Measurements from ENCODE around the gene RXRG.

The RXRG gene

DNA sequence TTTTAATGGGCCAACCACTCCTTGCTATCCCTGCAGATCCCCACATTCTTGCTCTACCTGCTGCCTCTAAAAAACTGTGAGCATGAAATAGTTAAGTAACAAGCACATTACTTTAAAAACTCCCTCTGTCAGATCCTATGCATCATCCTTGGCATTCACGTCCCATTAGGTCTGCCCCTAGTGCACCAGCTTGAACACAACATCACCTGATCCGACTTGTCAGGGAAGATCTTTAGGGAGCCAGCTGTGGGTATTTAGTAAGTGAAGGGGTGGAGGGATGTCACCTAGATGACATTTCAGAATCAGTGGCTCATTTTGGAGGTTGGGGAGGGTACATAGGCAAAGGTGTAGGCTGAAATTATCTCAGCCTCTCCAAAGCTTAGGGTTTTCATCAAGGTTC lies 33.5 kb downstream of the RXRG start:
- no peak overlapping the region for H2BK15ac ChIP-seq (ENCODE audit: low read length)

DNA sequence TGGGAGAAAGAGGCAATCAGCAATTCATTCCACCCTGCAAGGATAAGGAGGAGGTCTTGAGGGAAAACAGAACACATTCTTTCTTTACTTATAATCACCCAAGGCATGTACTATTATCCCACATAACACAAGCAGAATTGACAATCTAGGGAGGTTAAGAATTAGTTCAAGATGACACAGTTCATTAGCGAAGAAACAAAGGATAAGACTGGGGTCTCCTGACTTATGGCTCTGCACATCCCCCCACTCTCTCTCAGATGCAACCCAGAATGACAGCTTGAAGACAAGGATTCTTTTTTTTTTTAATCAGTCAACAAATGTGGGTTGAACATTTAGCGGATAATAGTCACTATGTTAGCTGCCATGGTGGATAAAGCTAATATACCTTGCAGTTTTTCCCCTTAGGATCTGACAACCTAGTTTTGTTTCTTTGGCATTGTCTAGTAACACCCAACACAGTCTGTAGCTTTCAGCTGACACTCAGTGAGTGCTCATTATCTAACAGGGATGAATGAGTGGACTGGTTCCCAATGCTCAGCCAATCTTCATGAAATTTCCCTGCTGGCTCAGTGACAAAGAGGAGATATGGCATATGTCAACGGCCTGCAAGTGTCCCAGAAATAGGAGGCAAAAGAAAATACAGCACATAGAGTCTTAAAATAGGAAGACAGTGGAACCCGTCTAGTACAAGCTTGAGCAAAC lies 35.1 kb downstream of the RXRG start:
- no peak overlapping the region for H3K4me3 ChIP-seq (ENCODE audit: low read length in 2 of 2)
- H3K23ac ChIP-seq (ENCODE audit: low read depth, low read length, poor library complexity), result no peak overlapping the region
- H3K4me1 ChIP-seq (ENCODE audit: control insufficient read depth in 2 of 2, insufficient read depth in 1 of 2, low read depth in 1 of 2, low read length in 2 of 2), result no peaks in the 10 kb centered on the region
- no peak overlapping the region for H2BK15ac ChIP-seq (ENCODE audit: low read length)
- H3K27me3 ChIP-seq (ENCODE audit: control insufficient read depth in 3 of 3, insufficient read depth in 3 of 3, low read depth in 1 of 3, low read length in 3 of 3), result no peaks in the 10 kb centered on the region
- H3K4ac ChIP-seq (ENCODE audit: low read length), result no peak overlapping the region
- no peak overlapping the region for H3K4me2 ChIP-seq (ENCODE audit: insufficient read depth, low read length, poor library complexity, severe bottlenecking)
- H2BK120ac ChIP-seq (ENCODE audit: low read depth, low read length), result no peak overlapping the region
- H4K8ac ChIP-seq (ENCODE audit: low read depth, low read length), result no peak overlapping the region
- H2BK12ac ChIP-seq (ENCODE audit: low read length), result no peak overlapping the region
- no peak overlapping the region for H2AK5ac ChIP-seq (ENCODE audit: low read depth, low read length)
- no peak overlapping the region for H2AFZ ChIP-seq (ENCODE audit: low read length)
- no peak overlapping the region for H3K9ac ChIP-seq (ENCODE audit: low read depth, low read length, poor library complexity)
- H3K14ac ChIP-seq (ENCODE audit: low read length), result peak overlapping the region; percentile 59
- no CpG with 5 or more reads among the region's 4 CpGs for WGBS, 2 donors (ENCODE audit: extremely low coverage in 2 of 2, insufficient read length in 2 of 2, insufficient replicate concordance in 1 of 2)
- no peaks in the 10 kb centered on the region for H3K36me3 ChIP-seq (replicated peaks in 1 of 2; ENCODE audit: control insufficient read depth in 2 of 2, insufficient read depth in 2 of 2, low read length in 2 of 2)
- H2BK5ac ChIP-seq (ENCODE audit: low read length), result no peak overlapping the region
- DNase-seq (ENCODE audit: low spot score), result no peak
- H4K91ac ChIP-seq (ENCODE audit: low read depth, low read length, poor library complexity), result no peak overlapping the region
- H3K9me3 ChIP-seq (replicated peaks in 1 of 2; ENCODE audit: control insufficient read depth in 2 of 2, insufficient read depth in 1 of 2, low read depth in 1 of 2, low read length in 2 of 2), result no peaks in the 10 kb centered on the region
- no peak overlapping the region for H3K18ac ChIP-seq (ENCODE audit: low read length)
- no peak overlapping the region for H3K27ac ChIP-seq (replicated peaks; ENCODE audit: low read length)
- no peaks in the 10 kb centered on the region for H3K79me1 ChIP-seq (ENCODE audit: low read depth, low read length)

More for the DNA sequence above, 33.5 kb downstream of the RXRG start:
- WGBS, 2 donors (ENCODE audit: extremely low coverage in 2 of 2, insufficient read length in 2 of 2, insufficient replicate concordance in 1 of 2), result no CpG with 5 or more reads among the region's 2 CpGs
- Histone ChIP-seq H2AK5ac (ENCODE audit: low read depth, low read length) (no peak overlapping the region), H2BK12ac (ENCODE audit: low read length) (no peak overlapping the region), H3K4me1 (ENCODE audit: control insufficient read depth in 2 of 2, insufficient read depth in 1 of 2, low read depth in 1 of 2, low read length in 2 of 2) (no peaks in the 10 kb centered on the region), H4K91ac (ENCODE audit: low read depth, low read length, poor library complexity) (no peak overlapping the region), H3K18ac (ENCODE audit: low read length) (no peak overlapping the region), H3K27ac (replicated peaks; ENCODE audit: low read length) (no peak overlapping the region), H3K4me3 (ENCODE audit: low read length in 2 of 2) (no peak overlapping the region), H3K14ac (ENCODE audit: low read length) (no peak overlapping the region), H3K9ac (ENCODE audit: low read depth, low read length, poor library complexity) (no peak overlapping the region), H2BK120ac (ENCODE audit: low read depth, low read length) (no peak overlapping the region), H3K9me3 (replicated peaks in 1 of 2; ENCODE audit: control insufficient read depth in 2 of 2, insufficient read depth in 1 of 2, low read depth in 1 of 2, low read length in 2 of 2) (no peaks in the 10 kb centered on the region), H2BK5ac (ENCODE audit: low read length) (no peak overlapping the region), H3K23ac (ENCODE audit: low read depth, low read length, poor library complexity) (no peak overlapping the region), H3K4me2 (ENCODE audit: insufficient read depth, low read length, poor library complexity, severe bottlenecking) (no peak overlapping the region), H2AFZ (ENCODE audit: low read length) (no peak overlapping the region), H3K79me1 (ENCODE audit: low read depth, low read length) (no peaks in the 10 kb centered on the region), H3K27me3 (ENCODE audit: control insufficient read depth in 3 of 3, insufficient read depth in 3 of 3, low read depth in 1 of 3, low read length in 3 of 3) (no peaks in the 10 kb centered on the region), H4K8ac (ENCODE audit: low read depth, low read length) (no peak overlapping the region), H3K4ac (ENCODE audit: low read length) (no peak overlapping the region), H3K36me3 (replicated peaks in 1 of 2; ENCODE audit: control insufficient read depth in 2 of 2, insufficient read depth in 2 of 2, low read length in 2 of 2) (no peaks in the 10 kb centered on the region)
- no peak for DNase-seq (ENCODE audit: low spot score)

GRCh38 chr1:165408518-165408917 lies 36.4 kb downstream of the RXRG start:
- H3K4me1 ChIP-seq (ENCODE audit: control insufficient read depth in 2 of 2, insufficient read depth in 1 of 2, low read depth in 1 of 2, low read length in 2 of 2), result peaks cover 0 to 1% of the 10 kb centered on the region in 2 donors
- no peaks in the 10 kb centered on the region for H3K36me3 ChIP-seq (replicated peaks in 1 of 2; ENCODE audit: control insufficient read depth in 2 of 2, insufficient read depth in 2 of 2, low read length in 2 of 2)
- H3K9ac ChIP-seq (ENCODE audit: low read depth, low read length, poor library complexity), result no peak overlapping the region
- no peak overlapping the region for H2AFZ ChIP-seq (ENCODE audit: low read length)
- peak; percentile 29 for DNase-seq (ENCODE audit: low spot score)
- no peak overlapping the region for H4K8ac ChIP-seq (ENCODE audit: low read depth, low read length)
- no peak overlapping the region for H4K91ac ChIP-seq (ENCODE audit: low read depth, low read length, poor library complexity)
- H3K23ac ChIP-seq (ENCODE audit: low read depth, low read length, poor library complexity), result no peak overlapping the region
- H3K9me3 ChIP-seq (replicated peaks in 1 of 2; ENCODE audit: control insufficient read depth in 2 of 2, insufficient read depth in 1 of 2, low read depth in 1 of 2, low read length in 2 of 2), result no peaks in the 10 kb centered on the region
- H2BK12ac ChIP-seq (ENCODE audit: low read length), result no peak overlapping the region
- no peak overlapping the region for H2BK15ac ChIP-seq (ENCODE audit: low read length)
- no peak overlapping the region for H3K18ac ChIP-seq (ENCODE audit: low read length)
- H3K14ac ChIP-seq (ENCODE audit: low read length), result no peak overlapping the region
- H3K27ac ChIP-seq (replicated peaks; ENCODE audit: low read length), result no peak overlapping the region
- no peak overlapping the region for H3K4me2 ChIP-seq (ENCODE audit: insufficient read depth, low read length, poor library complexity, severe bottlenecking)
- no peak overlapping the region for H2BK120ac ChIP-seq (ENCODE audit: low read depth, low read length)
- H3K4me3 ChIP-seq (ENCODE audit: low read length in 2 of 2), result no peak overlapping the region
- no CpG with 5 or more reads among the region's 6 CpGs for WGBS, 2 donors (ENCODE audit: extremely low coverage in 2 of 2, insufficient read length in 2 of 2, insufficient replicate concordance in 1 of 2)
- no peaks in the 10 kb centered on the region for H3K27me3 ChIP-seq (ENCODE audit: control insufficient read depth in 3 of 3, insufficient read depth in 3 of 3, low read depth in 1 of 3, low read length in 3 of 3)
- no peak overlapping the region for H2AK5ac ChIP-seq (ENCODE audit: low read depth, low read length)
- H3K79me1 ChIP-seq (ENCODE audit: low read depth, low read length), result peaks cover 2% of the 10 kb centered on the region
- H2BK5ac ChIP-seq (ENCODE audit: low read length), result no peak overlapping the region
- no peak overlapping the region for H3K4ac ChIP-seq (ENCODE audit: low read length)

- Histone ChIP-seq H2AFZ (ENCODE audit: low read length) (no peak overlapping the region), H3K27ac (replicated peaks; ENCODE audit: low read length) (no peak overlapping the region), H3K4me3 (ENCODE audit: low read length in 2 of 2) (no peak overlapping the region), H3K9me3 (replicated peaks in 1 of 2; ENCODE audit: control insufficient read depth in 2 of 2, insufficient read depth in 1 of 2, low read depth in 1 of 2, low read length in 2 of 2) (peaks cover 0 to 4% of the 10 kb centered on the region in 2 donors), H4K8ac (ENCODE audit: low read depth, low read length) (no peak overlapping the region), H2BK15ac (ENCODE audit: low read length) (no peak overlapping the region), H3K14ac (ENCODE audit: low read length) (no peak overlapping the region), H3K18ac (ENCODE audit: low read length) (no peak overlapping the region), H3K27me3 (ENCODE audit: control insufficient read depth in 3 of 3, insufficient read depth in 3 of 3, low read depth in 1 of 3, low read length in 3 of 3) (no peaks in the 10 kb centered on the region), H2BK12ac (ENCODE audit: low read length) (no peak overlapping the region), H3K79me1 (ENCODE audit: low read depth, low read length) (peaks cover 2% of the 10 kb centered on the region), H2AK5ac (ENCODE audit: low read depth, low read length) (no peak overlapping the region), H3K4ac (ENCODE audit: low read length) (no peak overlapping the region), H3K23ac (ENCODE audit: low read depth, low read length, poor library complexity) (no peak overlapping the region), H3K36me3 (replicated peaks in 1 of 2; ENCODE audit: control insufficient read depth in 2 of 2, insufficient read depth in 2 of 2, low read length in 2 of 2) (peaks cover 0 to 2% of the 10 kb centered on the region in 2 donors), H3K4me2 (ENCODE audit: insufficient read depth, low read length, poor library complexity, severe bottlenecking) (no peak overlapping the region), H2BK5ac (ENCODE audit: low read length) (no peak overlapping the region), H4K91ac (ENCODE audit: low read depth, low read length, poor library complexity) (no peak overlapping the region), H2BK120ac (ENCODE audit: low read depth, low read length) (no peak overlapping the region), H3K9ac (ENCODE audit: low read depth, low read length, poor library complexity) (no peak overlapping the region), H3K4me1 (ENCODE audit: control insufficient read depth in 2 of 2, insufficient read depth in 1 of 2, low read depth in 1 of 2, low read length in 2 of 2) (peaks cover 0 to 4% of the 10 kb centered on the region in 2 donors)
- no peak for DNase-seq (ENCODE audit: low spot score)
- no CpG with 5 or more reads among the region's 4 CpGs for WGBS, 2 donors (ENCODE audit: extremely low coverage in 2 of 2, insufficient read length in 2 of 2, insufficient replicate concordance in 1 of 2)
These were observed 37.5 kb downstream of the RXRG start for GRCh38 chr1:165407398-165407797.
